Stimulated activated CD8-positive, alpha-beta memory T cell treated with anti-CD3 and anti-CD28 coated beads, Interleukin-15, amount 100 ng/mL, for 4 hours (primary cell): ENCODE results near the gene ZBTB7C.
"Not testable (repeated sequence)": the region's sequence is repeated elsewhere in the genome, so short reads cannot be mapped to it uniquely, and the experiment has no call there.

Experiments used
- DNase-seq, 2 donors: peaks; one replicate each; pipeline ENCODE4 v3.0.0-alpha.2; 2020; ENCODE audit warnings: low read depth in 2 of 2

Gene ZBTB7C

GRCh38 chr18:48296581-48296980, 112.6 kb downstream of the ZBTB7C start:
- no peak for DNase-seq

GRCh38 chr18:48295586-48296311, 113.4 kb downstream of the ZBTB7C start:
- no peak for DNase-seq

- no peak for DNase-seq
Measured at GRCh38 chr18:48294899-48295585, 114.1 kb downstream of the ZBTB7C start.

- no peak for DNase-seq
Measured at GRCh38 chr18:48293954-48294898, 115.0 kb downstream of the ZBTB7C start.

GRCh38 chr18:48292782-48293424, 116.3 kb downstream of the ZBTB7C start:
- no peak for DNase-seq

GRCh38 chr18:48292229-48292628, 117.0 kb downstream of the ZBTB7C start:
- DNase-seq: no peak

GRCh38 chr18:48290162-48290926, 118.8 kb downstream of the ZBTB7C start:
- no peak for DNase-seq

GRCh38 chr18:48284743-48285142, 124.4 kb downstream of the ZBTB7C start:
- DNase-seq: no peak

GRCh38 chr18:48284011-48284410, 125.2 kb downstream of the ZBTB7C start:
- not testable (repeated sequence) for DNase-seq

- DNase-seq: not testable (repeated sequence)
Measured at GRCh38 chr18:48281460-48281859, 127.7 kb downstream of the ZBTB7C start.

GRCh38 chr18:48279312-48279711, 129.9 kb downstream of the ZBTB7C start:
- DNase-seq: no peak

GRCh38 chr18:48278081-48278480, 131.1 kb downstream of the ZBTB7C start:
- no peak for DNase-seq

GRCh38 chr18:48274301-48274700, 134.9 kb downstream of the ZBTB7C start:
- DNase-seq: no peak

- no peak for DNase-seq
Measured at GRCh38 chr18:48270929-48271328, 138.3 kb downstream of the ZBTB7C start.

- DNase-seq: no peak
Measured at GRCh38 chr18:48265328-48265727, 143.9 kb downstream of the ZBTB7C start.

- DNase-seq: no peak
Measured at GRCh38 chr18:48263914-48264902, 145.0 kb downstream of the ZBTB7C start.

GRCh38 chr18:48263192-48263853, 145.9 kb downstream of the ZBTB7C start:
- DNase-seq: no peak

- DNase-seq: no peak
Measured at GRCh38 chr18:48260237-48260636, 148.9 kb downstream of the ZBTB7C start.

- DNase-seq: no peak
Measured at GRCh38 chr18:48256848-48257247, 152.3 kb downstream of the ZBTB7C start.
